ENCODE data around the gene GRPEL1. TPM values are rescaled to one million over a fixed set of nuclear protein-coding genes. Genes with fewer than 3 reads are reported as not detected.

Gene GRPEL1
- total RNA-seq, 1 experiment from 2014 or later: 80.1 TPM

DNA sequence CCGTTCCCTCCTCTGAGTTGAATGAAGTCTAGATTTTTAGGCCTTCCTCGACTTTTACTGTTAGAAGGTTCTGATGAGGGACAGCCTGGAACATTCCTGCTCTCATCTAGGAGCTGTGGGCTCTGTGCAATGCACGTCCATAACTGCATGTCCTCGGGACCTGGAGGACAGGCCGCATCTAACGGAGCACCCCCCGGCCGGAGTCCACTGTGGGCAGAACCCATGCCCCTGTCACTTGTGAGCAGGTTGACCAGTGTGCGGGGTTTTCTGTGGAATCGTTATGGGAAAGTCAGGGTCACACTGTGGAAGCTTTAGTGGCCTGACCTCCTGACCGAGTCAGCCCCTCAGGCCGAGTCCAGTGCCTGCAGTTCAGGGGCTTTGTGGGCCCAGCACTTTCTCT, 44.0 kb downstream of the GRPEL1 start:
- Histone ChIP-seq H3K9me3 (ENCODE audit: control insufficient read depth in 1 of 2, insufficient read depth in 1 of 2, low read depth in 1 of 2, low read length in 2 of 2) (no peaks in the 10 kb centered on the region), H2AFZ (ENCODE audit: low read depth, low read length, poor library complexity, severe bottlenecking) (no peak overlapping the region), H3K4me3 (replicated peaks in 1 of 2; ENCODE audit: low read depth in 1 of 2, low read length in 2 of 2) (no peak overlapping the region), H4K20me1 (ENCODE audit: insufficient read depth) (no peaks in the 10 kb centered on the region), H3K9me2 (ENCODE audit: insufficient read depth) (no peaks in the 10 kb centered on the region), H3K79me2 (ENCODE audit: insufficient read depth, low read length) (peaks cover 4% of the 10 kb centered on the region; the same call in 1 of the 2 replicates), H3K27ac (ENCODE audit: low read depth, low read length) (no peak overlapping the region), H3K36me3 (ENCODE audit: control insufficient read depth in 1 of 2, insufficient read depth in 2 of 2, low read length in 2 of 2) (peaks cover 5 to 12% of the 10 kb centered on the region in 2 experiments; a peak in 3 of 4 replicates), H3K4me2 (ENCODE audit: low read length) (no peak overlapping the region), H3K4me1 (ENCODE audit: control insufficient read depth in 1 of 2, insufficient read depth in 2 of 2, low read length in 2 of 2) (peaks cover 0 to 37% of the 10 kb centered on the region in 2 experiments; a peak in 2 of 4 replicates), H3K27me3 (ENCODE audit: insufficient read depth, low read length) (no peaks in the 10 kb centered on the region), H3K9ac (ENCODE audit: low read length) (no peak overlapping the region)
- intact Hi-C loops (cut with micrococcal nuclease): no loop called here
- DNase-seq (ENCODE audit: low read depth, low spot score): no peak
- TF ChIP-seq EGR1 (IDR thresholded peaks at IDR 0.05; ENCODE audit: low read depth) (no peak), SP1 (IDR thresholded peaks at IDR 0.05; ENCODE audit: low read depth) (no peak), FOSL1 (IDR thresholded peaks at IDR 0.05; ENCODE audit: low read depth) (no peak), ZNF274 (IDR thresholded peaks at IDR 0.05; ENCODE audit: low read depth, low read length) (no peak)
- TF ChIP-seq, protein P1, sequence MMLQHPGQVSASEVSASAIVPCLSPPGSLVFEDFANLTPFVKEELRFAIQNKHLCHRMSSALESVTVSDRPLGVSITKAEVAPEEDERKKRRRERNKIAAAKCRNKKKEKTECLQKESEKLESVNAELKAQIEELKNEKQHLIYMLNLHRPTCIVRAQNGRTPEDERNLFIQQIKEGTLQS (IDR thresholded peaks at IDR 0.05): no peak
- TF ChIP-seq, protein P2, sequence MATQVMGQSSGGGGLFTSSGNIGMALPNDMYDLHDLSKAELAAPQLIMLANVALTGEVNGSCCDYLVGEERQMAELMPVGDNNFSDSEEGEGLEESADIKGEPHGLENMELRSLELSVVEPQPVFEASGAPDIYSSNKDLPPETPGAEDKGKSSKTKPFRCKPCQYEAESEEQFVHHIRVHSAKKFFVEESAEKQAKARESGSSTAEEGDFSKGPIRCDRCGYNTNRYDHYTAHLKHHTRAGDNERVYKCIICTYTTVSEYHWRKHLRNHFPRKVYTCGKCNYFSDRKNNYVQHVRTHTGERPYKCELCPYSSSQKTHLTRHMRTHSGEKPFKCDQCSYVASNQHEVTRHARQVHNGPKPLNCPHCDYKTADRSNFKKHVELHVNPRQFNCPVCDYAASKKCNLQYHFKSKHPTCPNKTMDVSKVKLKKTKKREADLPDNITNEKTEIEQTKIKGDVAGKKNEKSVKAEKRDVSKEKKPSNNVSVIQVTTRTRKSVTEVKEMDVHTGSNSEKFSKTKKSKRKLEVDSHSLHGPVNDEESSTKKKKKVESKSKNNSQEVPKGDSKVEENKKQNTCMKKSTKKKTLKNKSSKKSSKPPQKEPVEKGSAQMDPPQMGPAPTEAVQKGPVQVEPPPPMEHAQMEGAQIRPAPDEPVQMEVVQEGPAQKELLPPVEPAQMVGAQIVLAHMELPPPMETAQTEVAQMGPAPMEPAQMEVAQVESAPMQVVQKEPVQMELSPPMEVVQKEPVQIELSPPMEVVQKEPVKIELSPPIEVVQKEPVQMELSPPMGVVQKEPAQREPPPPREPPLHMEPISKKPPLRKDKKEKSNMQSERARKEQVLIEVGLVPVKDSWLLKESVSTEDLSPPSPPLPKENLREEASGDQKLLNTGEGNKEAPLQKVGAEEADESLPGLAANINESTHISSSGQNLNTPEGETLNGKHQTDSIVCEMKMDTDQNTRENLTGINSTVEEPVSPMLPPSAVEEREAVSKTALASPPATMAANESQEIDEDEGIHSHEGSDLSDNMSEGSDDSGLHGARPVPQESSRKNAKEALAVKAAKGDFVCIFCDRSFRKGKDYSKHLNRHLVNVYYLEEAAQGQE (IDR thresholded peaks at IDR 0.05; ENCODE audit: low read depth): no peak
- POLR2A ChIA-PET: no interaction called here
- no peak for ATAC-seq
- CTCF ChIA-PET: no interaction called here
- RAD21 ChIA-PET (ENCODE audit: low non-redundant PET in 1 of 2, low total read pairs in 2 of 2, uncharacterized antibody in 2 of 2, unreplicated experiment in 2 of 2): no interaction called here
- BruUV-seq (replicated peaks): no TSS peak

DNA sequence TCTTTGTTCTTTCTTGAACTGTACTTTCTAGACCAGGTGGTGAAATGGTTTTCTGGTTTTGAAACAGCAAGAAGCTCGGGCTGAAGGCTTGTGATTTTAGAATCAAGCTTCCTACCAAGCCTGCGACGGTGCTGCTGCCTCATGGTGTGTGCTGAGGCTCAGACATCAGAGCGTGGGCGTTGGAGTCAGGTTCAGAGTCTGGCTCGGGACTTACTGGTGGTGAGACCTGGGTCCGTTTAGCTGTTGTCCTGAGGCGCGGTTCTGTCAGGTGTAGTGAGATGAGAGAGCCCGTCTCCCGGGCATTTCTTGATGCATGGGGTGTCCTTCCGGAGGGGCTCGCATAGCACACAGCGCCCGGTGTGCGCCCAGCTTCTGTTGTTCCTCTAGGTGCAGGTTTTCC, 44.4 kb downstream of the GRPEL1 start:
- no peaks in the 10 kb centered on the region for H3K9me3 ChIP-seq (ENCODE audit: control insufficient read depth in 1 of 2, insufficient read depth in 1 of 2, low read depth in 1 of 2, low read length in 2 of 2)
- H3K27ac ChIP-seq (ENCODE audit: low read depth, low read length): no peak overlapping the region
- no peak for ATAC-seq
- ChIA-PET CTCF (no interaction called here), POLR2A (no interaction called here), RAD21 (ENCODE audit: low non-redundant PET in 1 of 2, low total read pairs in 2 of 2, uncharacterized antibody in 2 of 2, unreplicated experiment in 2 of 2) (no interaction called here)
- no peak overlapping the region for H2AFZ ChIP-seq (ENCODE audit: low read depth, low read length, poor library complexity, severe bottlenecking)
- H3K4me3 ChIP-seq (replicated peaks in 1 of 2; ENCODE audit: low read depth in 1 of 2, low read length in 2 of 2): no peak overlapping the region
- peaks cover 5 to 13% of the 10 kb centered on the region in 2 experiments; a peak in 3 of 4 replicates for H3K36me3 ChIP-seq (ENCODE audit: control insufficient read depth in 1 of 2, insufficient read depth in 2 of 2, low read length in 2 of 2)
- no peak for TF ChIP-seq YY1 (IDR thresholded peaks at IDR 0.05; ENCODE audit: extremely low read depth, insufficient replicate concordance, low read depth, low read length)
- no peak for TF ChIP-seq CBX3 (IDR thresholded peaks at IDR 0.05; ENCODE audit: low read depth)
- TF ChIP-seq SRF (IDR thresholded peaks at IDR 0.05; ENCODE audit: low read depth): no peak
- TF ChIP-seq POLR2A (IDR thresholded peaks at IDR 0.05; ENCODE audit: borderline replicate concordance, extremely low read depth, insufficient read depth, insufficient read length): no peak
- TF ChIP-seq POLR2AphosphoS5 (IDR thresholded peaks at IDR 0.05; ENCODE audit: low read depth, low read length): no peak
- TF ChIP-seq, protein P3, sequence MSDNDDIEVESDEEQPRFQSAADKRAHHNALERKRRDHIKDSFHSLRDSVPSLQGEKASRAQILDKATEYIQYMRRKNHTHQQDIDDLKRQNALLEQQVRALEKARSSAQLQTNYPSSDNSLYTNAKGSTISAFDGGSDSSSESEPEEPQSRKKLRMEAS (IDR thresholded peaks at IDR 0.05): no peak
- no peak for DNase-seq (ENCODE audit: low read depth, low spot score)
- no TSS peak for BruUV-seq (replicated peaks)
- intact Hi-C loops (cut with micrococcal nuclease): no loop called here
- H3K9ac ChIP-seq (ENCODE audit: low read length): no peak overlapping the region
- H3K9me2 ChIP-seq (ENCODE audit: insufficient read depth): no peaks in the 10 kb centered on the region
- no peaks in the 10 kb centered on the region for H4K20me1 ChIP-seq (ENCODE audit: insufficient read depth)
- H3K4me2 ChIP-seq (ENCODE audit: low read length): no peak overlapping the region
- peaks cover 4% of the 10 kb centered on the region; the same call in 1 of the 2 replicates for H3K79me2 ChIP-seq (ENCODE audit: insufficient read depth, low read length)
- no peaks in the 10 kb centered on the region for H3K27me3 ChIP-seq (ENCODE audit: insufficient read depth, low read length)
- H3K4me1 ChIP-seq (ENCODE audit: control insufficient read depth in 1 of 2, insufficient read depth in 2 of 2, low read length in 2 of 2): peaks cover 0 to 37% of the 10 kb centered on the region in 2 experiments; a peak in 2 of 4 replicates

Data from HCT116 (cell line).